DND-41 (cell line): ENCODE measurements around the gene SLC28A3.

Experiments
- ATAC-seq: fragments of 200-7000 bp; cut with Tn5 transposase; 3 replicates; pipeline ENCODE4 v1.9.1; 2021; ENCODE audit warnings: low read depth; ENCODE audit not compliant: insufficient read depth
- DNase-seq: peaks from one replicate; pipeline ENCODE4 v3.0.0-alpha.2; 2020
- H2AFZ ChIP-seq: 2 replicates; pipeline ENCODE4 v1.6.0; 2012; ENCODE audit warnings: low read depth, low read length
- H3K27ac ChIP-seq: 2 replicates; pipeline ENCODE4 v1.5.1; 2012; ENCODE audit warnings: low read length, inconsistent platforms
- H3K27me3 ChIP-seq: fragments of 200-600 bp; sonication (generic); 2 replicates; pipeline ENCODE4 v1.6.0; 2012; ENCODE audit warnings: low read length, mild to moderate bottlenecking, inconsistent platforms; ENCODE audit not compliant: insufficient read depth, poor library complexity
- H3K36me3 ChIP-seq: 2 replicates; pipeline ENCODE4 v1.5.1; 2012; ENCODE audit warnings: low read length, inconsistent platforms; ENCODE audit not compliant: insufficient read depth
- H3K4me1 ChIP-seq: 2 replicates; pipeline ENCODE4 v1.5.1; 2012; ENCODE audit warnings: mild to moderate bottlenecking, low read length; ENCODE audit not compliant: insufficient read depth
- H3K4me2 ChIP-seq: 2 replicates; pipeline ENCODE4 v1.6.0; 2012; ENCODE audit warnings: mild to moderate bottlenecking, moderate library complexity, low read length, inconsistent platforms; ENCODE audit not compliant: insufficient read depth
- H3K4me3 ChIP-seq, 2 experiments: fragments of 200-600 bp in 1 of 2; shearing (Covaris generic) in 1 of 2; 2 replicates each; pipeline ENCODE4 v1.5.1; 2012 to 2016; ENCODE audit warnings: inconsistent platforms in 2 of 2, low read length in 2 of 2, mild to moderate bottlenecking in 2 of 2, low read depth in 1 of 2, moderate library complexity in 1 of 2
- H3K79me2 ChIP-seq: 2 replicates; pipeline ENCODE4 v1.6.0; 2012; ENCODE audit warnings: low read length, inconsistent platforms; ENCODE audit not compliant: insufficient read depth
- H3K9ac ChIP-seq: 2 replicates; pipeline ENCODE4 v1.6.0; 2012; ENCODE audit warnings: low read depth, mild to moderate bottlenecking, inconsistent platforms, low read length, moderate library complexity
- H3K9me3 ChIP-seq: 2 replicates; pipeline ENCODE4 v1.5.1; 2012; ENCODE audit warnings: low read length, moderate library complexity, mild to moderate bottlenecking, inconsistent platforms; ENCODE audit not compliant: insufficient read depth, severe bottlenecking
- H4K20me1 ChIP-seq: 2 replicates; pipeline ENCODE4 v1.6.0; 2012; ENCODE audit warnings: low read length; ENCODE audit not compliant: insufficient read depth
- EZH2 ChIP-seq: IDR thresholded peaks from 3 replicates; pipeline ENCODE4 v1.6.1; 2012; ENCODE audit warnings: borderline replicate concordance, low read depth, mild to moderate bottlenecking, moderate library complexity, low read length, inconsistent platforms; ENCODE audit not compliant: severe bottlenecking
- TF ChIP-seq, protein P1 (sequence below): IDR thresholded peaks from 2 replicates; pipeline ENCODE4 v1.5.1; 2012; ENCODE audit warnings: borderline replicate concordance, low read length, moderate library complexity, mild to moderate bottlenecking; ENCODE audit not compliant: poor library complexity, severe bottlenecking; ENCODE audit errors: extremely low read depth

The SLC28A3 gene

DNA sequence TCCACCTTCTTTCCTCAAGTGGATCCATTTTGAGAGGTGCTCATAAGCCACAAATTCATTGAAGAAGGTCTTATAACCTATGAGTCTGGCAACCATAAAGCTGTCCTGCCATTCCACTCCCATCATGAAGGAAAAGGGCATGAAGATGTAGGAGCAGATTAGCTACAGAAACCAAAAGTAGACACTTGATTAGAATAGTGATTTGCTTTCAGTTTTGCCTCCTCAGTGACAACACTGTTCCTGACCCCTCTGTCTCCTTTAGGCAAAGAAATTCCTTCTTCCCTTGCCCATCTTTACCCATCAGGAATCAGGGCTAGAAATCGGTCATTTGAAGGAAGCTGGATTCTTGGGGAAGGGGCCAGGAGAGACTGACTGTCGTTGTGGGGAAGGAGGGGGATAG lies 55.2 kb downstream of the SLC28A3 start:
- peaks cover 2% of the 10 kb centered on the region for H3K27me3 ChIP-seq
- no peak overlapping the region for H3K4me2 ChIP-seq
- no peaks in the 10 kb centered on the region for H3K9me3 ChIP-seq
- H3K4me3 ChIP-seq = no peak overlapping the region
- ATAC-seq (no peak), DNase-seq (no peak)
- no peaks in the 10 kb centered on the region for H3K79me2 ChIP-seq
- H3K4me1 ChIP-seq = no peaks in the 10 kb centered on the region
- no peak overlapping the region for H2AFZ ChIP-seq
- no peak overlapping the region for H3K9ac ChIP-seq
- H4K20me1 ChIP-seq = no peaks in the 10 kb centered on the region
- TF ChIP-seq, protein P1, sequence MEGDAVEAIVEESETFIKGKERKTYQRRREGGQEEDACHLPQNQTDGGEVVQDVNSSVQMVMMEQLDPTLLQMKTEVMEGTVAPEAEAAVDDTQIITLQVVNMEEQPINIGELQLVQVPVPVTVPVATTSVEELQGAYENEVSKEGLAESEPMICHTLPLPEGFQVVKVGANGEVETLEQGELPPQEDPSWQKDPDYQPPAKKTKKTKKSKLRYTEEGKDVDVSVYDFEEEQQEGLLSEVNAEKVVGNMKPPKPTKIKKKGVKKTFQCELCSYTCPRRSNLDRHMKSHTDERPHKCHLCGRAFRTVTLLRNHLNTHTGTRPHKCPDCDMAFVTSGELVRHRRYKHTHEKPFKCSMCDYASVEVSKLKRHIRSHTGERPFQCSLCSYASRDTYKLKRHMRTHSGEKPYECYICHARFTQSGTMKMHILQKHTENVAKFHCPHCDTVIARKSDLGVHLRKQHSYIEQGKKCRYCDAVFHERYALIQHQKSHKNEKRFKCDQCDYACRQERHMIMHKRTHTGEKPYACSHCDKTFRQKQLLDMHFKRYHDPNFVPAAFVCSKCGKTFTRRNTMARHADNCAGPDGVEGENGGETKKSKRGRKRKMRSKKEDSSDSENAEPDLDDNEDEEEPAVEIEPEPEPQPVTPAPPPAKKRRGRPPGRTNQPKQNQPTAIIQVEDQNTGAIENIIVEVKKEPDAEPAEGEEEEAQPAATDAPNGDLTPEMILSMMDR = no peak
- no peak for TF ChIP-seq EZH2
- H3K36me3 ChIP-seq = no peaks in the 10 kb centered on the region
- no peak overlapping the region for H3K27ac ChIP-seq

DNA sequence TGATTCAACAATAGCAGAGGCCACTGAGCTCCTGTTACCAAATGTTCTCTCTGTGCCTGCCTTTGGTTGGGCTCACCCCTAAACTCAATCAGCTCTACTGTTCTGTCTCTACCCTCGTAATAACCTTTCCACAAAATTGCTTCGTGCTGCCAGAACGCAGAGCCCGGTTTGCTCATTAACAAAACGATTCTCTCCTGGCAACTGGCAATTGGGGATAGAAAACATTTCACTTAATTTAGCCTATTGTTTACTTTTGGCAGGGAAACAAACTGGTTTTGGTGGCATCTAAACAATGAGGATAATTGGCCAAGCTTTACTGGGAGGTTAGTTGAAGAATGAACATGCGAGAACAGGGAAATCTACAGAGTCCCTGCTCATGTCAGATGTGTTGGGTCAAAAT lies 56.6 kb downstream of the SLC28A3 start:
- Histone ChIP-seq H2AFZ (no peak overlapping the region), H4K20me1 (no peaks in the 10 kb centered on the region), H3K4me1 (no peaks in the 10 kb centered on the region), H3K79me2 (no peaks in the 10 kb centered on the region), H3K4me3 (no peak overlapping the region), H3K4me2 (no peak overlapping the region), H3K9me3 (no peaks in the 10 kb centered on the region), H3K9ac (no peak overlapping the region), H3K27me3 (peaks cover 2% of the 10 kb centered on the region), H3K36me3 (no peaks in the 10 kb centered on the region), H3K27ac (no peak overlapping the region)
- DNase-seq (no peak), ATAC-seq (no peak)
- TF ChIP-seq EZH2 = no peak

DNA sequence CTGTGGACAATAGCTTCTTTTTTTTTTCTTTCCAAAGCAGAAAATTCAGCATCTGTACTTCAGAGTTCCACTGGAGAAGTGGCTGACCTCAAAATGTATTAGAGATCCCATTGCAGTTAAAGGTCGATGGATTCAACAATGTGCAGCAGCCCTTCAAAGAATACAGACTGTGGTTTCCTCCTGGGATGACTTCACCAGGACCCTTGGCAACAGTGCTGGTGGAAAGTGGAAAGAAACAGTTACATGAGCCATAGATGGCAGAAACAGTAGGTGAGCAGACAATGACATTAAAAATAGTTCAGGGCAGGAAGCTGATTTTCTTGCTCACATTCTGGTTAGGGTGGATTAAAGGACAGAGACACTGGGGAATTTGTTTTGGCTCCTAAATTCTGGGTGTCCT lies 62.4 kb downstream of the SLC28A3 start:
- no peak overlapping the region for H3K4me2 ChIP-seq
- H3K4me1 ChIP-seq = no peaks in the 10 kb centered on the region
- no peak overlapping the region for H3K9ac ChIP-seq
- H4K20me1 ChIP-seq = no peaks in the 10 kb centered on the region
- no peak overlapping the region for H3K4me3 ChIP-seq
- ATAC-seq (no peak), DNase-seq (no peak)
- no peaks in the 10 kb centered on the region for H3K9me3 ChIP-seq
- no peak overlapping the region for H2AFZ ChIP-seq
- TF ChIP-seq, protein P1 = no peak
- no peak for TF ChIP-seq EZH2
- no peaks in the 10 kb centered on the region for H3K36me3 ChIP-seq
- H3K27me3 ChIP-seq = peaks cover 5% of the 10 kb centered on the region
- no peaks in the 10 kb centered on the region for H3K79me2 ChIP-seq
- no peak overlapping the region for H3K27ac ChIP-seq

DNA sequence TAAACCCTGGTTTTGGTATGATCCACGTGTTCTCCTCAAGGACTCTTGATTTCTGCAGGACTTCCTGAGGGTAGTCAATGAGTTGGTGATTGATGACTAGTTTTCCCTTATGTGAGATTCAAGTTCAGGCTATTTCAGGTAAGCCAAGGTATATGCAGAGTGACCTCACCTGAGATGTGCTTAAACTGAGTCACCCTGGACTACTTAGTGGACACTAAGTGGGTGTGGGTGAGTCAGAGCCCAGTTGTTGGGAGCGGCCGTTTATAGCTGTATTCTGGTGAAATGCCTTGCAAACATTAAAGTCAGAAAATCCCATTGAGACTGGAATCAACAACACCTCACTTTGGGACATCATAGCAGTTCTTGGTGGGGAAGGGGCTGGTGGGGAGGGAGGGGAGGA lies 62.9 kb downstream of the SLC28A3 start:
- Histone ChIP-seq H3K4me1 (no peaks in the 10 kb centered on the region), H3K79me2 (no peaks in the 10 kb centered on the region), H3K4me3 (no peak overlapping the region), H3K4me2 (no peak overlapping the region), H3K9ac (no peak overlapping the region), H3K27ac (no peak overlapping the region), H3K36me3 (no peaks in the 10 kb centered on the region), H4K20me1 (no peaks in the 10 kb centered on the region), H3K9me3 (no peaks in the 10 kb centered on the region), H2AFZ (no peak overlapping the region), H3K27me3 (peaks cover 5% of the 10 kb centered on the region)
- DNase-seq = no peak
- TF ChIP-seq EZH2 = no peak
- TF ChIP-seq, protein P1 = no peak
- no peak for ATAC-seq
